PC-9 (cell line): ENCODE measurements around the gene SIAE. TPM values are rescaled to one million over a fixed set of nuclear protein-coding genes. Genes with fewer than 3 reads are reported as not detected.
A peak's percentile ranks its signal among the peaks of the same experiment; 100 is the strongest.

Experiments used
- BruUV-seq: library from RNA; stranded (reverse); fragments of 400-500 nt; replicated peaks from 2 replicates; lab custom pipeline; 2021; lab: Mats Ljungman, UMichigan
- CTCF ChIA-PET: fragments of 300-600 bp; sonication (Branson Sonifier 250); formaldehyde crosslinking; loops from one replicate; lab custom pipeline; 2022; ENCODE audit warnings: antibody characterized with exemption; lab: Charles Lee
- POLR2A ChIA-PET: fragments of 300-600 bp; sonication (Branson Sonifier 250); formaldehyde crosslinking; loops from one replicate; lab custom pipeline; 2022; ENCODE audit warnings: antibody characterized with exemption; ENCODE audit not compliant: unreplicated experiment; lab: Charles Lee
- DNase-seq, 2 experiments: peaks; one replicate each; pipeline versions ENCODE4 v3.0.0 to v3.0.0-alpha.2; 2015 to 2022; ENCODE audit warnings: mixed read lengths in 1 of 2
- H2AFZ ChIP-seq: fragments of 200-600 bp; sonication (generic); 2 replicates; pipeline ENCODE4 v1.8.1; 2017; ENCODE audit warnings: antibody characterized with exemption
- H3F3A ChIP-seq: fragments of 200-600 bp; sonication (generic); 2 replicates; pipeline ENCODE4 v1.8.1; 2017; ENCODE audit warnings: antibody characterized with exemption, mild to moderate bottlenecking, low read depth; ENCODE audit not compliant: insufficient read depth
- H3K27ac ChIP-seq: fragments of 200-600 bp; sonication (generic); 2 replicates; pipeline ENCODE4 v1.6.1; 2016; ENCODE audit warnings: mixed run types
- H3K27me3 ChIP-seq: fragments of 200-600 bp; sonication (generic); 2 replicates; pipeline ENCODE4 v1.6.1; 2016; ENCODE audit warnings: low read depth, mixed run types; ENCODE audit not compliant: insufficient read depth
- H3K36me3 ChIP-seq: fragments of 200-600 bp; sonication (generic); 2 replicates; pipeline ENCODE4 v1.6.1; 2016; ENCODE audit warnings: low read depth, mixed run types
- H3K4me1 ChIP-seq: fragments of 200-600 bp; sonication (generic); replicated peaks from 2 replicates; pipeline ENCODE4 v1.6.1; 2016; ENCODE audit warnings: mixed run types; ENCODE audit not compliant: insufficient read depth
- H3K4me2 ChIP-seq: fragments of 200-600 bp; sonication (generic); 2 replicates; pipeline ENCODE4 v1.6.1; 2017; ENCODE audit warnings: mixed run types
- H3K4me3 ChIP-seq: fragments of 200-600 bp; sonication (generic); 2 replicates; pipeline ENCODE4 v1.6.1; 2016; ENCODE audit warnings: mixed run types
- H3K79me2 ChIP-seq: fragments of 200-600 bp; sonication (generic); 2 replicates; pipeline ENCODE4 v1.6.1; 2017; ENCODE audit warnings: low read depth, mixed run types
- H3K9me2 ChIP-seq: fragments of 200-600 bp; sonication (generic); 2 replicates; pipeline ENCODE4 v1.8.1; 2017; ENCODE audit warnings: mild to moderate bottlenecking; ENCODE audit not compliant: insufficient read depth
- H3K9me3 ChIP-seq: fragments of 200-600 bp; sonication (generic); 2 replicates; pipeline ENCODE4 v1.8.1; 2016; ENCODE audit warnings: low read depth; ENCODE audit not compliant: insufficient read depth
- H4K20me1 ChIP-seq: fragments of 200-600 bp; sonication (generic); 2 replicates; pipeline ENCODE4 v1.8.1; 2017; ENCODE audit not compliant: insufficient read depth
- EZH2 ChIP-seq: fragments of 200-600 bp; sonication (generic); IDR thresholded peaks from 2 replicates; pipeline ENCODE4 v1.8.0; 2017; ENCODE audit warnings: antibody characterized with exemption, low read depth
- intact Hi-C: fragments of 100-400 bp; cut with micrococcal nuclease; formaldehyde crosslinking; loops from one replicate; pipeline ENCODE4 v1.10.0; 2022; ENCODE audit not compliant: unreplicated experiment
- total RNA-seq: library from RNA; stranded (reverse); gene quantifications from 2 replicates; pipeline ENCODE4 v1.2.3, GENCODE V29; 2021
- TF ChIP-seq, protein P1 (sequence below): fragments of 200-600 bp; sonication (generic); conservative IDR thresholded peaks from 2 replicates; pipeline ENCODE4 v1.6.1; 2017; ENCODE audit warnings: mixed run types, antibody characterized with exemption, mild to moderate bottlenecking, moderate library complexity

The SIAE gene
- total RNA-seq, 1 experiment from 2014 or later = 29.2 TPM

DNA sequence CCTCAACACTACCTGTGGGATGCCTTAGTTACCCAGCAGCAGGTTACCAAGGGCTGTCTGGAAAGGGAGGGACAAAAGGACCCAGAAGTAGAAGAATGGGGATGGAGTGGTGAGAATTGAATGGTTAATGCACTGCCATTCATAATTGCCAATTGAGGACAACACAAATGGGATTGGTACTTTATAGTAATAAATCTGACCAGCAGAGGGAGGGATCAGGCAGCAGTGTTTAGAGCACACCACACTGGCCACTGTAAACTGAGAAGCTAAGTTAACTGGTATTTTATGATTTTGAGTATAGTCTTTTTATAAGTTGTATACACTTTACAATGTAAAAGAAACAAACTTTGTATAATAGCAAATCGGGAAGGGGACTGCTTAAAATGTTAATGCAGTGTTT, 40.2 kb downstream of the SIAE start:
- CTCF ChIA-PET = no interaction called here

DNA sequence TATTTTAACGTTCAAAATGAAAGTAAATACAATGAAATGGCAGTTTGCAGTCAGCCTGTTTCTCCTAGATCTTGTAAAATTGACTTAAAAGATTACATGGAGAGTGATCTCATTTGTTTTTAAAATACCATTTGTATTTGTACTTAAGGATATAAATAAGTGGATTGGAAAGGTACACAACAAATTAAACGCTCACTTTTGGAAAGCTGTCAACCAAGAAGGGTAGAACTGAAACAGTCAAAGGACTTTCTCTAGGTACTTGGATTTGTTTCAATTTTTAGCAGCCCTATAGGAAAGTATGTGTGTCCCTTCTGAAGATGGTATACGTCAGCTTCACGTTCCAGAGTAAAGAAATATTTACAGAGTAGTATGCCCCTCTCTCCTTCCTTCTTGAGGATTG, 43.6 kb downstream of the SIAE start:
- Histone ChIP-seq H3K27me3 (no peaks in the 10 kb centered on the region), H3K36me3 (peaks cover 13% of the 10 kb centered on the region), H3K9me2 (no peaks in the 10 kb centered on the region), H3F3A (no peaks in the 10 kb centered on the region; the same call in 1 of the 2 replicates), H3K4me3 (no peak overlapping the region), H3K4me1 (no peaks in the 10 kb centered on the region), H2AFZ (no peak overlapping the region), H3K27ac (no peak overlapping the region), H4K20me1 (peaks cover 6% of the 10 kb centered on the region; the same call in 1 of the 2 replicates), H3K9me3 (no peaks in the 10 kb centered on the region), H3K4me2 (no peak overlapping the region), H3K79me2 (peaks cover under 1% of the 10 kb centered on the region; the same call in 1 of the 2 replicates)
- TF ChIP-seq, protein P1, sequence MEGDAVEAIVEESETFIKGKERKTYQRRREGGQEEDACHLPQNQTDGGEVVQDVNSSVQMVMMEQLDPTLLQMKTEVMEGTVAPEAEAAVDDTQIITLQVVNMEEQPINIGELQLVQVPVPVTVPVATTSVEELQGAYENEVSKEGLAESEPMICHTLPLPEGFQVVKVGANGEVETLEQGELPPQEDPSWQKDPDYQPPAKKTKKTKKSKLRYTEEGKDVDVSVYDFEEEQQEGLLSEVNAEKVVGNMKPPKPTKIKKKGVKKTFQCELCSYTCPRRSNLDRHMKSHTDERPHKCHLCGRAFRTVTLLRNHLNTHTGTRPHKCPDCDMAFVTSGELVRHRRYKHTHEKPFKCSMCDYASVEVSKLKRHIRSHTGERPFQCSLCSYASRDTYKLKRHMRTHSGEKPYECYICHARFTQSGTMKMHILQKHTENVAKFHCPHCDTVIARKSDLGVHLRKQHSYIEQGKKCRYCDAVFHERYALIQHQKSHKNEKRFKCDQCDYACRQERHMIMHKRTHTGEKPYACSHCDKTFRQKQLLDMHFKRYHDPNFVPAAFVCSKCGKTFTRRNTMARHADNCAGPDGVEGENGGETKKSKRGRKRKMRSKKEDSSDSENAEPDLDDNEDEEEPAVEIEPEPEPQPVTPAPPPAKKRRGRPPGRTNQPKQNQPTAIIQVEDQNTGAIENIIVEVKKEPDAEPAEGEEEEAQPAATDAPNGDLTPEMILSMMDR = no peak
- TF ChIP-seq EZH2 = no peak
- ChIA-PET CTCF (no interaction called here), POLR2A (no interaction called here)
- intact Hi-C loops = no loop called here
- no TSS peak for BruUV-seq
- no peak for DNase-seq

More for the DNA sequence above, 40.2 kb downstream of the SIAE start:
- H3K9me3 ChIP-seq = no peaks in the 10 kb centered on the region
- H3K4me1 ChIP-seq = no peaks in the 10 kb centered on the region
- peaks cover 3% of the 10 kb centered on the region; the same call in 1 of the 2 replicates for H3F3A ChIP-seq
- no TSS peak for BruUV-seq
- no peak overlapping the region for H3K4me3 ChIP-seq
- intact Hi-C loops = no loop called here
- no peak overlapping the region for H2AFZ ChIP-seq
- H3K27ac ChIP-seq = no peak overlapping the region
- H3K79me2 ChIP-seq = no peaks in the 10 kb centered on the region
- H3K9me2 ChIP-seq = no peaks in the 10 kb centered on the region
- no peaks in the 10 kb centered on the region for H3K27me3 ChIP-seq
- H3K4me2 ChIP-seq = no peak overlapping the region
- H4K20me1 ChIP-seq = peaks cover 6% of the 10 kb centered on the region; the same call in 1 of the 2 replicates
- DNase-seq = no peak
- TF ChIP-seq, protein P1 = peak; percentile 44; the same call in 1 of the 2 replicates
- no peak for TF ChIP-seq EZH2
- POLR2A ChIA-PET = no interaction called here
- peaks cover 13% of the 10 kb centered on the region for H3K36me3 ChIP-seq

DNA sequence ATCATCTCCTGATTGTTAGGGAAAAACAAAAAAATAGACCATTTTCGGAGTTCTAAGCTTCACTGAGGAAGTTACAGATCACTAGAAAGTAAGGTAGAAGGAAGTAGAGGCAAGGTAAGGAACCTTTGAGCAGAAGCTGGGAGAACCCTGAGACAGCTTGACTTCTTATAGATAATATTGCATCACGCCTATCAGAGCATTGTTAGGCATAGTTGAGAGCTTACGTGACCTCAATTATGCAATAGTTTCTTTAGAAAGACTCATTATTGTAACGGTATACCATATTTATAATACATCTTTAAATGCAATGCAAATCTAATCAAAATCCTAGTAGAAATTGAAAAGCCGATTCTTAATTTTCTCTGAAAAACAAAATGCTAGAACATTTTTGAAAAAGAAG, 46.0 kb downstream of the SIAE start:
- H4K20me1 ChIP-seq = peaks cover 10% of the 10 kb centered on the region; the same call in 1 of the 2 replicates
- no peaks in the 10 kb centered on the region for H3K9me2 ChIP-seq
- peaks cover 6% of the 10 kb centered on the region; the same call in 1 of the 2 replicates for H3F3A ChIP-seq
- no peak overlapping the region for H3K4me3 ChIP-seq
- peaks cover 11% of the 10 kb centered on the region for H3K4me1 ChIP-seq
- H3K27me3 ChIP-seq = no peaks in the 10 kb centered on the region
- no peak overlapping the region for H3K4me2 ChIP-seq
- H3K27ac ChIP-seq = no peak overlapping the region
- intact Hi-C loops = no loop called here
- peaks cover 22% of the 10 kb centered on the region for H3K79me2 ChIP-seq
- no peaks in the 10 kb centered on the region for H3K9me3 ChIP-seq
- TF ChIP-seq, protein P1 = no peak
- no peak for TF ChIP-seq EZH2
- H3K36me3 ChIP-seq = peaks cover 11% of the 10 kb centered on the region
- CTCF ChIA-PET = no interaction called here
- no TSS peak for BruUV-seq
- no peak overlapping the region for H2AFZ ChIP-seq
- DNase-seq = no peak
- POLR2A ChIA-PET = no interaction called here
